Measurements from ENCODE around the gene ARF1. TPM values are rescaled to one million over a fixed set of nuclear protein-coding genes. Genes with fewer than 3 reads are reported as not detected.

Gene ARF1
- total RNA-seq, 2 experiments from 2014 or later, result 368 to 376 TPM

- H3K4me1 Mint-ChIP-seq, result peaks cover 27% of the 10 kb centered on the region
- no peak overlapping the region for H3K4me3 Mint-ChIP-seq
- no peaks in the 10 kb centered on the region for H3K27me3 Mint-ChIP-seq
- ChIA-PET CTCF (no interaction called here), POLR2A (interaction anchor here (10.2 kb wide), 1 partner anchor 19 kb away, joined by 95 read pairs; the partner anchor contains the start of gene IBA57)
- H3K27ac Mint-ChIP-seq, result no peak overlapping the region
- H3K9me3 Mint-ChIP-seq, result no peaks in the 10 kb centered on the region
- H3K36me3 Mint-ChIP-seq (ENCODE audit: low read depth), result peaks cover 20% of the 10 kb centered on the region
- DNase-seq, result no peak
These were observed 64.1 kb downstream of the ARF1 start for GRCh38 chr1:228146417-228147150.

- POLR2A ChIA-PET, result no interaction called here
These were observed 64.7 kb downstream of the ARF1 start for GRCh38 chr1:228147151-228147693.

GRCh38 chr1:228147768-228148167 is 65.3 kb downstream of the ARF1 start:
- H3K4me3 Mint-ChIP-seq, result no peak overlapping the region
- H3K36me3 Mint-ChIP-seq (ENCODE audit: low read depth), result peaks cover 12% of the 10 kb centered on the region
- H3K27me3 Mint-ChIP-seq, result no peaks in the 10 kb centered on the region
- ChIA-PET POLR2A (no interaction called here), CTCF (no interaction called here)
- H3K4me1 Mint-ChIP-seq, result peaks cover 16% of the 10 kb centered on the region
- DNase-seq, result no peak
- no peaks in the 10 kb centered on the region for H3K9me3 Mint-ChIP-seq
- H3K27ac Mint-ChIP-seq, result no peak overlapping the region

More at GRCh38 chr1:228147151-228147693, 64.7 kb downstream of the ARF1 start:
- H3K9me3 Mint-ChIP-seq, result no peaks in the 10 kb centered on the region
- H3K27ac Mint-ChIP-seq, result no peak overlapping the region
- DNase-seq, result no peak
- H3K27me3 Mint-ChIP-seq, result no peaks in the 10 kb centered on the region
- peaks cover 21% of the 10 kb centered on the region for H3K4me1 Mint-ChIP-seq
- CTCF ChIA-PET, result no interaction called here
- H3K36me3 Mint-ChIP-seq (ENCODE audit: low read depth), result peaks cover 16% of the 10 kb centered on the region
- no peak overlapping the region for H3K4me3 Mint-ChIP-seq

GRCh38 chr1:228148196-228148861 is 65.8 kb downstream of the ARF1 start:
- ChIA-PET POLR2A (interaction anchor here (1.0 kb wide), 1 partner anchor 8 kb away, joined by 3 read pairs; the partner anchor contains the start of gene GUK1), CTCF (no interaction called here)
- peaks cover 10% of the 10 kb centered on the region for H3K4me1 Mint-ChIP-seq
- peaks cover 6% of the 10 kb centered on the region for H3K36me3 Mint-ChIP-seq (ENCODE audit: low read depth)
- no peaks in the 10 kb centered on the region for H3K27me3 Mint-ChIP-seq
- no peak overlapping the region for H3K27ac Mint-ChIP-seq
- DNase-seq, result no peak
- no peaks in the 10 kb centered on the region for H3K9me3 Mint-ChIP-seq
- no peak overlapping the region for H3K4me3 Mint-ChIP-seq

Other genes with a start within 250 kb of the ARF1 start
- gene WNT9A, start 134.8 kb upstream of the ARF1 start, total RNA-seq, result 1 to 10 TPM; 1.5 to 2.0 TPM
- not detected for gene WNT3A, start 75.7 kb upstream of the ARF1 start, total RNA-seq
- gene C1orf35, start 20.6 kb downstream of the ARF1 start, total RNA-seq, result 10 to 100 TPM; 17.8 to 18.9 TPM
- 10 to 100 TPM; 43.1 to 43.9 TPM for gene MRPL55, start 26.6 kb downstream of the ARF1 start, total RNA-seq
- 100 to 1,000 TPM; 280 to 284 TPM for gene GUK1, start 57.6 kb downstream of the ARF1 start, total RNA-seq
- gene GJC2, start 67.2 kb downstream of the ARF1 start, total RNA-seq, result under 1 TPM; 0.38 to 0.55 TPM
- 1 to 10 TPM; 4.5 to 5.2 TPM for gene IBA57, start 83.1 kb downstream of the ARF1 start, total RNA-seq
- 1 to 10 TPM; 6.6 to 8.0 TPM for gene OBSCN, start 125.3 kb downstream of the ARF1 start, total RNA-seq